NCI-H1436 treated with DMSO at 0.1 percent for 48 hours (cell line): ENCODE results near the gene CRYBG3.

Experiments used
- DNase-seq: peaks from one replicate; lab custom pipeline; 2025; lab: John Stamatoyannopoulos, UW

The CRYBG3 gene

DNA sequence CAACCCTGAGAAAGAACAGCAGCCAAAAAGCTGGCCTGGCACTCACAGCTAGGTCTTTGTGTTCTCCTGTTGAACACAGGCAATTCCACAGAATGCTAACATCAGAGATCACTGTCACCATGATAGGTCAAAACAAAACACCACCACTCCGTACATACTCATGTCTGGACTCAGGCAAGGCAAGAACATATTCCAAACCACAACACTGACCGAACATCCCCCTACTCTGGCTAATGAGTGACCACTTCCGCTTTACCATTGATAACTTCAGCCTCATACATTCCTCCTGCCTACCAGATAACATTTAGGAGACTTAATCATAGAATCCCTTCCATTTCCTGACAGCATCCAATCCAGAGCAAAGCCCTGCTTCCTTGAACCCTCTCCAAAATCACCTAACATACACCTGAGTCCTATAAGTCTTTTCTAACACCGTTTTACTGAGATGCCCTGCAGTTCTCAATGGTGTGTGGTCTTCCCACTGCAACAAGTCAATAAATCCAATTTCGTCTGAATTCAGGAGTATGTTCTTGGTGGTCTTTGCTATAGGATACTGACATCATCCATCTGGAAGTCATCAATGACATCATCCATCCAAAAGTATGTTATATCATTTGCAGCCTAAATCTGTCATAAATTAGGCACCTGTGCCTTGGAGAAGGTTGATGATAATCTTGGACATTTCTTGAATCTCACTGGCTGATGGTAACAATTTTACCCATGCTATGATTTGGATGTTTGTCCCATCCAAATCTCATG, 126.7 kb downstream of the CRYBG3 start:
- DNase-seq = no peak

- no peak for DNase-seq
These were observed 127.3 kb downstream of the CRYBG3 start for GRCh38 chr3:97949110-97949485.

DNA sequence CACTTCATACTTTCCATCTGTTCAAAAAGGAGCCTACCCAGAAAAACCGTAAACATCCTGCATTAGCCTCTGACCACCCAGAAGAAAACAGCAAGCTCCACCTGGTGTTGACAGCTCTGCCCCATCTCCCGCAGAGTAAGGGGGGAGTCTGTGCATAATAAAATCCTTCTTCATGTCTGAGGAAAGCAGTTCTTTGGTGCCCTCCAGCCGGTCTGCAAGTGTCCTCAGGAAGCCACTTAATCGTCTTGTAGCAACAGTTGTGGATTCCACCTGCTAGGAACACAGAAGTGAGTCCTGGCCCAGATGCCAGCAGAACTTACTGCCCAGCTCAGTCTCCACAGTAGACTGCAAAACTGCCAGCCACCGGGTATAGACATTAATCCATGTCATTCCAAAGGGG, 127.9 kb downstream of the CRYBG3 start:
- DNase-seq = no peak

- no peak for DNase-seq
These were observed 128.5 kb downstream of the CRYBG3 start for GRCh38 chr3:97950360-97950759.

DNA sequence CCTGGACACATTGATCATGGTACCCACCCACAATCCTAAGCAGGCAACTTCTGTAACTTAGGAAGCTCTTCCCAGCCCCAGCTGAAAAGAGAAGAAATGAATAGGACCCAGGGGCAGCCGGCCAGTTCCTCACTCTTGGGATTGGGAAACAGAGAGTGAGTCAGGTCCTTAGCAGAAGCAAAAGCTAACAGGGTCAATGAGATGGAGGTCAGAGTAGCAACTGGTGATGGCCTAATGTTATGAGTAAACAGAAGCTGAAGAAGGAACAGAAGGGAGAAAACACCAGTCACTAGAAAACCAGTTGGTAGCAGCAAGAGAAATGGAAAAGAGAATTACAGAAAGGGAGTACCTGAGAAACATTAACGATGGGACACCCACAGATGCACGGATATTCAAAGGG, 130.5 kb downstream of the CRYBG3 start:
- no peak for DNase-seq

GRCh38 chr3:97952872-97953271, 131.1 kb downstream of the CRYBG3 start:
- no peak for DNase-seq

DNA sequence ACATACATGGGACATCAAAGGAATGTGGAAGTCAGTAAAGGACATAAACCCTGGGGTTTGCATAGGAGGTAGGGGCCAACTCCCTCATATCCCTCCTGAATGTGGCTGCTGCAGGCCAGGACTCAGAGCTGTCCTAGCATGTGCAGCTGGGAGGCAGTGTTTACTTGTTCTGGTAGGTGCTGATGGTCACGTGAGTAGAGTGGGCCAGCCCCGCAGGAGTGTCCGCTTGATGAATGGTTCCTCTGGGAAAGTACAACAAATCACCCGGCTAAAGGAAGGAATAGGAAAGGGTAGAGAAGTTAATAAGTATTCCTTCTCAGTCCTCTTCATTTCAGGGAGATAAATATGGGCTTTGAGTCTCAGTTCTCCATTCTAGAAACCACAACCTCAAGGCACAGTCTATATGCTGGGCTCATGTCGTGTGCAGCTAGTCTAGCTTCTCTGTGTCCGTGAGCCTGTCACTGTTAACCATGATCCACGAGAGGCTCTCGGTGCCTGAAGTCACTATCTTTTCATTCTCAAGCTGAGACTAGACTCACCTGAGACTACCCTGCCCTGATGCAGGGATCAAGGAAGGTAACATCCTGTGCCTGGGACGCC, 132.5 kb downstream of the CRYBG3 start:
- DNase-seq = no peak

DNA sequence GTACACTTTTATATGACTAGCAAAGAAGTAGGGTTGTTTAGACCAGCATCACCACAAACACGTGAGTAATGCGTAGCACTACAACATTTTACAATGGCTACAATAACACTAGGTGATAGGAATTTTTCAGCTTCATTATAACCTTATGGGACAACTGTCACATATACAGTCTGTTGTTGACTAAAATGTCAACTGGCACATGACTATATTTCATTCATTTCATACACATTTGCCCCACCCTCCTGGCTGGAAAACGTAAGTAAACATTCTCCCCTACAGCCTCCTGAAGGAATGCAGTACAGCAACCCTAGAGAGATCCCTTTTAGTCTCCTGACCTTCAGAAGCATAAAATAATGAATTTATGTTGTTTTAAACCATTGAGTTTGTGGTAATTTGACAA, 134.2 kb downstream of the CRYBG3 start:
- DNase-seq = no peak

- DNase-seq = no peak
These were observed 136.0 kb downstream of the CRYBG3 start for GRCh38 chr3:97957617-97958311.

- no peak for DNase-seq
These were observed 136.6 kb downstream of the CRYBG3 start for GRCh38 chr3:97958396-97958795.

DNA sequence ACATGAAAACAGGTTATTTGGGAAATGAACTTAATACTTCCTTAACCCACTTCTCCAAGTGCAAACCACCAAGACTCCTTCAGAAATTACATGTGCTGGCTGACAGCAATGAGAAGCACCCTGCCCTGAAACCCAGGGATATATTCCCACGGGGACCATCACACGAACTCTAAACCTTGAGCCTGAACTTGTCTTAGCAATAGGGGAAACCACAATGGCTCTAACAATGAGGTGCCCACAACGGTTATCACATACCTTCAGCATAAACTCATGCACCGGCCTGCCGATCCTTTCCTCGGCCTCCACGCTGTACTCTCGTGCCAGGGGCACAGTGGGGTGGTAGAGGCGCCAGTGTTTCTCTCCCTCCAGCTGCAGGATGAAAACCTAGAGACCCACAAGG, 137.0 kb downstream of the CRYBG3 start:
- no peak for DNase-seq

DNA sequence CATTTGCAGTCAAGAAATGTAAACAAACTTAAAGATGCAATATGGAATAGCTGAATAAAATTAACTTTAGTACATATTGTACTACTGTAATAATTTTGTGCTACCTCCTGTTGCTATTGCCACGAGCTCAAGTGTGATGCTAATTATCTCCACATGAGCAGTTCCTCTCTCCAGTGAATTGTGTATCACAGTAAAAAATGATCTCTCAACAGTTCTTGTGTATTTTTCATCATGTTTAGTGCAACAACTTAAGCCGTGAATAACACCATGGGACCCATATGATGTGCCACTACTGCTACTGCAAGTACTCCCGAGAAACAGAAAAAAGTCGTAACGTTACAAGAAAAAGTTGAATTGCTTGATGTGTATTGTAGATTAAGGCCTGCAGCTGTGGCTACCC, 138.1 kb downstream of the CRYBG3 start:
- DNase-seq = no peak

DNA sequence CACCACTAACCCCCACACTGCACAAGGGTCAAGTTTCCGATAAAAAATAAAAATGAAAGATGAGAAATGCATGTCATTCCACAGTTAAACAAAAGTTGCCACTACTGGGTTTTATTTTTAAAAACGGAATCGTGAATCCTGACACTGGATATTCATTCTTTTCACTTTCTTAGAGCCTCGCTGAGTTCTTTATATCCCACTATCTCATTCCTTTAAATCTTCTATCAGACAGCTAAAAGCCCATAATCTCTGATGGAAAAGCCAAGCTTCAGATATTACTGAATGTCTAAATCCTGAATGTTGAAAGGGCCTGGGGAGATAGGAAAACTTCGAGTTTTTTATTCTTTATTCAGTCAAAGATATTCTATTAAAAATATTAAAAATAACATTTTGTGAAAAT, 138.7 kb downstream of the CRYBG3 start:
- no peak for DNase-seq

- no peak for DNase-seq
These were observed 139.4 kb downstream of the CRYBG3 start for GRCh38 chr3:97960993-97961766.

- no peak for DNase-seq
These were observed 146.2 kb downstream of the CRYBG3 start for GRCh38 chr3:97967966-97968365.

DNA sequence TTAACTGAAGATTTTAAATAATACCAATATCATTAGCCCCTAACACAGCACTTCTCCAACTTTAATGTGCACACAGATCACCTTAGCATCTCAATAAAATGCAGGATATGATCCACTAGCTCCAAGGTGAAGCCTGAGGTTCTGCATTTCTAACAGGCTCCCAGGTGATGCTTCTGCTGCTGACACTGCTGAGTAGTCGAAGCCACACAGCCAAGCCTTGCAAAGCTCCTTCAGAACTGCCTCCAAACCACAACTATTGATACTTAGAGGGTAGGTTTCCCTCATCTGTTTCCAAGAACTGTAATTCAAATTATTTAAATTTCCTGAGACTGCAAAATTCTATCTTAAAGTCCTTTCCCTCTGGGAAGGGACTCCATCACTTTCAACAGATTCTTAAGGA, 146.6 kb downstream of the CRYBG3 start:
- no peak for DNase-seq

GRCh38 chr3:97969541-97969940, 147.7 kb downstream of the CRYBG3 start:
- no peak for DNase-seq

GRCh38 chr3:97970156-97970555, 148.3 kb downstream of the CRYBG3 start:
- DNase-seq = no peak

DNA sequence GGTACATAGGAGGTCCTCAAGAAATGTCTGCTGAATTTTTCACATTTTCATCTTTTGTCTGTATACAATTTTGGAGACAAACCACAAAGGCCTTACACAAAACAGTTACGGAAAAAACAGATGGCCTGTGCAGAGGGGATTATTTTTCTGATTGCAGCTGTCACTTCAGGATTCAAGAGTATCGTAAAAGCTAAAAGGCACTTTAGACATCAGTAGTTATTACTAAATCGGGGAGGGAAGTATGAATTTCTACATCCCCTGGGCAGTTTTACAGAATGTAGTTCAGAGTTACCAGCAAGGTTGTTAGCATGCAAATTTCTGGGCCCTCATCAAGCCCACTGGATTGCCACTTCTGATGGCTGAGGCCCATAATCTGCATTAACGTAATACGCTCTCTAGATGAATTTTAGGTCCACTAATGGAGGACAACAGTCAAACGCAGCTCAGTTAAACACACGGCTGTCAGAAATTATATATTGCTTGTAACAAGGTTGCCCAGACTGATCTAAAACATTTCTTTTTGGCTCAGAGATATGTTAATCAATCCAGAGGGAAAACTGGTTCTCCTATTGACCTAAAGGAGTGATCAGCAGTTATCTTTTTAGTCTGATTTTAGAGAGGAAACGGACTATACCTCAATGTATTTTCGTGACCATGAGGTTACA, 149.3 kb downstream of the CRYBG3 start:
- DNase-seq = no peak

- no peak for DNase-seq
These were observed 150.1 kb downstream of the CRYBG3 start, which contains the start of gene RIOX2 for GRCh38 chr3:97971679-97972567. Gene RIOX2, minus strand, starts transcription at chr3:97972431. Its CDS starts 4,838 bp downstream, at chr3:97967593.

GRCh38 chr3:97972976-97973375, 151.2 kb downstream of the CRYBG3 start:
- DNase-seq = no peak
